Right lobe of liver (tissue), 4 donors: ENCODE results near the gene GSDMA.

Source experiments
- CTCF ChIP-seq, 4 donors: fragments of 200-600 bp in 3 of 4; fragments of 450-650 bp in 1 of 4; IDR thresholded peaks; one replicate each; pipeline versions ENCODE4 v1.5.1 to v1.8.0; 2016 to 2022; ENCODE audit warnings: antibody characterized with exemption in 4 of 4, mild to moderate bottlenecking in 2 of 4
- POLR2A ChIP-seq: fragments of 450-650 bp; IDR thresholded peaks from one replicate; pipeline ENCODE4 v1.6.1; 2017; ENCODE audit warnings: antibody characterized with exemption, mild to moderate bottlenecking
- donor health status: DM: no; HTN: no; CAD: no.
- donor health status: DM: no; HTN: no; CAD: no.
- donor health status: DM: no; HTN: yes; CAD: no.

DNA sequence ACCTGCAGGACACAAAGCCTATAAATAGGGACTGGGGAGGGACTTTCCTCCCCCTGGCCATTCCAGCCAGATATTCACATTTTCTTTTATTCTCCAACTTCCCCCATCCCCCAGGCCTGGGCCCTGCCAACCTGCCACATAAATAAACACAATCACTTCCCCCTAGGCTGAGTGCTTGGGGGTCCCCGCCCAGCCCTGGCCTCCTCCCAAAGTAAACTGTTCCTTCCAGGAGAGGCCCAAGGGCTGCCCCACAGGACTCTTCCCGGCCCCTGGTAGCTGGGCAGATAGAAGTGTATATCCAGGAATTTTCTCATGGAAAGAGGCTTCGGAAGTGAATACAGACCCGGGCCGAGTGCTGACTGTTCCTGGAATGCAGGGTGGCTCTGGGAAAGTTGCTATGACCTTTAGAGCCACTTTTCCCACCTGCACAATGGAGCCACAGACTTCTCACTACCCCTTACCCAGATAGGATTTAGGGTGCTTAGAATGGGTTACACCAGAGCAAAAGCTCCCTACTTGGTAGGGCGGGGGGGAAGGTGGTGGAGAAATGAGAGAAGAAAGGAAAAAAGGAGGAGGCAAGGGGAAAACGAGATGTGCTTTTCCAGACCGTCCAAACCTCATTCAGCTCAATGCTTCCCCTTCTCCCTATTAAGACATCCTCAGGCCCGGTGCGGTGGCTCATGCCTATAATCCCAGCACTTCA, 60.9 kb downstream of the GSDMA start:
- TF ChIP-seq POLR2A = no peak
- TF ChIP-seq CTCF (IDR thresholded peaks at IDR 0.05) = no peak
